GM19372 (cell line): ENCODE results near the gene EDEM2.
"Not testable (repeated sequence)": the region's sequence is repeated elsewhere in the genome, so short reads cannot be mapped to it uniquely, and the experiment has no call there.

Source experiments
- ATAC-seq: cut with Tn5 transposase; IDR thresholded peaks from one replicate; pipeline ENCODE4 v1.9.1; 2021; ENCODE audit warnings: mild to moderate bottlenecking, low read depth, moderate library complexity; ENCODE audit not compliant: unreplicated experiment

The EDEM2 gene

DNA sequence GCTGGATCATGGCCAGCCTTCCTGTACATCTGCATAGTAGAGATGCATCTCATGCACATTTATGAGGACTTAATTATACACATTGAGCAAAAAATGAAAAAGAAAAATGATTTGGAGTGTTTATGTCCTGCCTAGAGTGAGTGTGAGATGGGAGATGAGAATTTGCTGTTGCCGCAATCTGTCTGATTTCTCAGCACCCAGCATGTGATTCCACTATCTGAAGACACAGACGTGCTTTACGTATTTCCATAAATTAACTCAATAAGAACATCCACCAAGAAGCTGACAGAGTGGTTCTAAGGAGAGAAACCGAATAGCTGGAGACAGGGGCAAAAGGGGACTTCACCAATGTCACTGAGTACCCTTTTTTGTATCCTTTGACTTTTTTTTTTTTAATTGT, 15.2 kb downstream of the EDEM2 start:
- no peak for ATAC-seq

DNA sequence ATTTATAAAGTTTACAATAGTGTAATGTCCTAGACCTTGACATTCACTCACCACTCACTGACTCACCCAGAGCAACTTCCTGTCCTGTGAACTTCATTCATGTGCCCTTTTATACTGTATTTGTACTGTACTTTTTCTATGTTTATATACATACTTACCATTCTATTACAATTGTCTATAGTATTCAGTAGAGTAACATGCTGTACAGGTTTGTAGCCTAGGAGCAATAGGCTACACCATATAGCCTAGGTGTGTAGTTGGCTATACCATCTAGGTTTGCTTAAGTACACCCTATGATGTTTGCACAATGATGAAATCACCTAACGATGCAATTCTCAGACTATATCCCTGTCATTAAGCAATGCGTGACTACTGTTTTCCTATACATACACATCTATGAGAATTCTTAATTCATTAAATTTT, 17.5 kb downstream of the EDEM2 start:
- no peak for ATAC-seq

DNA sequence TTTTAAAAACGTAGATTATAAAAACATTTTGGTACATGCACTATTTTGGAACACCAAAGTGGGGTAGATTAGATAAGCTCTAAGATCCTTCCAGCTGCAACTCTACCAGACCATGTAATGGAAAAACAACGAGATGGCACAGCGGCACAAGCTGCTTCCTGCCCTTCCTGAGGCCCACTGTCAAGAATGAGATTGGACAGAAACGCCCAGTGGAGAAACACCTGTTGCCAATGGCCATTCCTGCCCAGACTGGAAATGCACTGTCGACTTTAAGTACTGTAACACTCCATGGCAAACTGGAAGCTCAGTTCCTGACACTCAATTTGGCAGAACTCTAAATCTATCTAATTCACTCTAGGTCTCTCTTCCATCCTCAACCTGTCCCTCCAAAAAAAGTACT, 21.4 kb downstream of the EDEM2 start:
- ATAC-seq: no peak

DNA sequence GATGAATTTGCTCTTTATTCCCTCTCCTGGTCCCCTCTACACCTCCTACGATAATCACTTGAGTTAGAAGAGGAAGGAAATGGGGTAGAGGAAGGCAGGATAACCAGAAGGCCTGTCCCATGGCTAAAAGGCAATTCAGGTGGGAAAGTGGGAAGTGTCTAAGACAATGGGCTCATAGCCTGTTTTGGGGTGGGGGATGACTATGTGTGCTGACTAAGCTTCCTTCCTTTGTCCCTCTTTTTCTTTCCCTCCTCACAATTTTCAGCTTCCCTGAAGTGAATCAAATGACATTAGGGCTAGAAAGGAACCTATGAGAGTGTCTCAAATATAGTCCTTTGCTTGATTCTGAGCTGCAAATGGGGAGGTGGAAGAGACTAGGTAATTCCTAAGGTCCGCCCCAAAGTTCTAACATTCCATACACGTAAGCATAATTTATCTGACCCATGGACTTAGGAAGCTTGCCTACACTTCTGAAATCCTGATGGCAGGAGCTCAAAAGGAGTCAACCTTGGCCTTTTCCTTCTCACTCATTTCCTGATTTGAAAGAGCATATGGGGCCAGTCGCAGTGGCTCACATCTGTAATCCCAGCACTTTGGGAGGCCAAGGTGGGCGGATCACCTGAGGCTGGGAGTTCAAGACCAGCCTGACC, 24.3 kb downstream of the EDEM2 start:
- ATAC-seq: no peak

DNA sequence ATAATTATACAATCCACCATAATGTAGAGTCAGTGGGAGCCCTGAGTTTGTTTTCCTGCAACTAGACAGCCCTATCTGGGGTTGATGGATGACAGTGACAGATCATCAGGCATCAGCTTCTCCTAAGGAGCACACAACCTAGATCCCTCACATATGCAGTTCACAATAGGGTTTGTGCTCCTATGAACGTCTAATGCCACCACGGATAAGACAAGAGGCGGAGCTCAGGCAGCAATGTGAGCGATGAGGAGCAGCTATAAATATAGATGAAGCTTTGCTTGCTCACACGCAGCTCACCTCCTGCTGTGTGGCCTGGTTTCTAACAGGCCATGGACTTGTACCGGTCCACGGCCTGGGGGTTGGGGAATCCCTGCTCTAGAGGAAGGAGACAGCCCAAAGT, 25.9 kb downstream of the EDEM2 start:
- no peak for ATAC-seq

DNA sequence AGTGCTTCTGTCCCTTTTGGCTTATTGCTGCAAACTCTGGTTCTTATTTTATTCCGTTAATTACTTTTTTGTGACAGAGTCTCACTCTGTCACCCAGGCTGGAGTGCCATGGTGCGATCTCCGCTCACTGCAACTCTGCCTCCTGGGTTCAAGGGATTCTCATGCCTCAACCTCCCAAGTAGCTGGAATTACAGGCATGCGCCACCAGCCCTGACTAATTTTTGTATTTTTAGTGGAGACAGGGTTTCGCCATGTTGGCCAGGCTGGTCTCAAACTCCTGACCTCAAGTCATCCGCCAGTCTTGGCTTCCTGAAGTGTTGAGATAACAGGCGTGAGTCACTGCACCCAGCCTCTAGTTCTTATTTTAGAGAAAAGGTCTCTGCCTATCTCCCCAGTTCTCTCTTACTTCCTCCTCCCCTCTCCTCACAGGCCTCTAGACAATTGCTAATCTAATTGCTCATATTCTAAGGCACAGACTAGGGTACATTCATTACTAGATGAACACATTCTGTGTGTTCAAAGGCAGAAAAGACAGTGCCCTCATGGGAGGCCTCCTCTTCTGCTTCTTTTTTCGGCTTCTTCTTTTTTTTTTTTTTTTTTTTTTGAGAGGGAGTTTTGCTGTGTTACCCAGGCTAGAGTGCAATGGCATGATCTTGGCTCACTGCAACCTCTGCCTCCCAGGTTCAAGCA, 27.0 kb downstream of the EDEM2 start:
- ATAC-seq: no peak

DNA sequence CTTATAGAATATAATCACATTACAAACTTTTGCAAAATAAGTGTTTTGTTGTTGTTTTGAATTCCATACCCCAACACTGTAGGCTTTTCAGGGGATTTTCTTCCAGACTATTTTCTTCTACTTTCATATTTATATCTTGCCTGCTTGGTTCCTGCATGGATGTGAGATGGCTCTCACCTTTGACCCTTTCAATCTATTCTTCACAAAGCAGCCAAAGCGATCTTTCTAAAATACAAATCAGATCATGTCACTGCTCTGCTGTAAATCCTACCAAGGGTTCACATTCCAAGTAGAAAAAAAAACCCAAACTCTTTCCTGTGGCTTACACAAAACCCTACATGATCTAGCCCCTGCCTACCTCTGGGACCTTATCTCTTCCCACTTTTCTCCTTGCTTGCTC, 29.5 kb downstream of the EDEM2 start:
- ATAC-seq: no peak

DNA sequence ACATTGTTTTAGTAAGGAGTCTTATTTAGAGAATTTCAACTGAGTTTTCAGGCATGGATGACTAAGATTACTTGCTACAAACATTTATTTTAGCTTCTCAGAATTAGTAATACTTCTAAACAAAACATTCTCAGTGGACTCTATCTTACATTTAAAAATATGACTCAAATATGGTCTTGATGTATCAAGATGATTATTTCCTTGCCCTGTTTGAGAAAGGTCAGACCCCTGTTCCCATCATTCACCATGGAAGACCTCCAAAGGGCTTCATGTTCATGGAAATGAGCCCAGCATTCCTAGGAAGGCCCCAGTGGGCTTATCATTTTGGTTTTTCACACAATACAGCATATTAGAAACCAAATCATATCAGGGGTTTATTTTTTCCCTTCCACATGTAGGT, 29.9 kb downstream of the EDEM2 start:
- no peak for ATAC-seq

DNA sequence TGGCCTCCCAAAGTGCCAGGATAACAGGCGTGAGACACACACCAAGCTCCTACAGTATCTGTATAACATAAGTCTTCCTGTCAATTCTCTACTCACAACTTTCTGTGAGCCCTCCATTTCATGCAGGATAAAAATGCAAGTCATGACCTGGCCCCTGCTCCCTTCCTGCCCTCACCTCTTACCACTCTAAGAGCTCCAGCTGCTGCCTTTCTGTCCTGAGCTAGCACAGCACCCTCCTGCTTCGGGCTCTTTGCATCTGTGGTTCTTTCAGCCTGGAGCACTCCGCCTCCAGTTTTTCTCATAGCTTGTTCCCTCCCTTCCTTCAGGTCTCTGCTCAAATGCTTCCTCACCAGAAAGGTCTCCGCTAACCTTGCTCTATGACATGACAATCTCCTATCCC, 30.9 kb downstream of the EDEM2 start:
- no peak for ATAC-seq

DNA sequence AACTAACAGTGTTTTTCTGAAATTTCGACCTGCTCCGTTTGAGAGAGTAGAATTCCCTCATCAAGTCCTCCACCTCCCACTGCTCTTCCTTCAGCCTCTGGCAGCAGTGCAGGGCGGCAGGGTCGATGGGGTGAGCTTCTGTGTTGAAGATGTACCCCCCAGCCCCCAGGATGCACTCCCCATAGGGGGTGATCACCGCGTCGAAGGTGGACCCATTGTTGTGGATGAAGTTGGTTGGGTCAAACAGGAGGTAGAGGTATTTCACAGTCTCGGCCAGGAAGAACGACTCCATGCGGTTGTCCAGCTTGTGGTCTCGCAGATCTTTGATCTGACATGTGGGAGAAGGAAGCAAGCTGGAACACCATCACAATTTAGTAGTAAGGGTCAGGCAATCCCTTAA, 31.5 kb downstream of the EDEM2 start:
- no peak for ATAC-seq

DNA sequence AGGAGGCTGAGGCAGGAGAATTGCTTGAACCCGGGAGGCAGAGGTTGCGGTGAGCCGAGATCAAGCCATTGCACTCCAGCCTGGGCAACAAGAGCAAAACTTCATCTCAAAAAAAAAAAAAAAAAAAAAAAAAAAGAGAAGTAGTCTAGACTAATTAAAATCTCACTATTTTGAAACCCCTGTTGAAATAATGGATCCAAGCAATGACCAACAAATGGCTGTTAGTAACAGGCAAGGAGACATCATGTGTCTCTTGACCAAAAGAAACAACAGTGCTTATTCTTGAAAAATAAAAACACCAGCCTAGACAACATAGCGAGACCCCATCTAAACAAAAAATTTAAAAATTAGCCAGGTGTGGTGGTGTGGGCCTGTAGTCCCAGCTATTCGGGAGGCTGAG, 34.9 kb downstream of the EDEM2 start:
- ATAC-seq: not testable (repeated sequence)

DNA sequence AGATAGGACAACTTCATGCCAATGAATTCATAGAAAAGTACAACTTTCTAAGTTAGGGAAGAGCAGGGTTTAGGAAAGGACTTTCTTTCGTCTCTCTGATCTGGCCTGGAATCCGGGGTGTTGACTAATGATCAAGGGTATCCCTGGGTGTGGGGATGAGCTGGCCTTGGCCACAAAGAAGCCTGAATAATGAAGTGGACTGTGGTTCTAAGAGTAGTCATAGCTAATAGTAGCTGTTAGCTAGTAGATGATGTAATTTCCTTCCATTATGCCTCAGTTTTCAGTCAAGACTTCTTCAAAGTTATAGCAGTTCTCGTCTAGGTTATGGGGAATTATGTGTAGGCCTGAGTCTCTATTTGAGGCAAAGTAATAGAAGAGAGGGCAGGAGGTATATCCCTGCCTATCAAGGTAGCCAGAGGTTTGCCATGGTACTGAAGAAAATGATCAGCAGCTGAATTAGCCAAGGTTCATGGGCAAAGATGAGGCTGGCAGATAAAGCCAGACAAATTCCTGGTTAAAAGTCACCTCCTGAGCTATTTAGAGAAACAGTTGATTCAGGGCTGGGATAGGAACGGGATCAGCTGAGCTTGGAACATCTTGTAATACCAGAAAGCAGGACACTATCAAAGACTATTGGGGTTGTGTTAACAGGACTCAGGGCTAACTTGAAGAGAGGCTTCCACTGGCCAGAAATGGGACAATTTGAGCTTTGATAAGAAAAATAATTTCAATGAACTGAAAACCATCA, 35.8 kb downstream of the EDEM2 start:
- ATAC-seq: no peak

DNA sequence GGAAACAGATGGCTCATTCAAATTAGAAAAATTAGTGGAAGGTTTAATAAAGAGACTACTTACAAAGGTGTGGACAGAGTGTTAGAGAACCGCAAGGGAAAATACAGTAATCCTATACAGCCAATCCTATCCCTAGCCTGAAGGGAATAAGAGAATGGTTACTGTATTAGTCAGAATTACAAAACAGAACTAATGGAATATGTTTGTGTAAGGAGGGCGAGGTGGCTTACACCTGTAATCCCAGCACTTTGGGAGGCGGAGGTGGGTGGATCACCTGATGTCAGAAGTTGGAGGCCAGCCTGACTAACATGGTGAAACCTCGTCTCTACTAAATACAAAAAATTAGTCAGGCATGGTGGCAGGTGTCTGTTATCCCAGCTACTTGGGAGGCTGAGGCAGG, 38.2 kb downstream of the EDEM2 start:
- no peak for ATAC-seq

DNA sequence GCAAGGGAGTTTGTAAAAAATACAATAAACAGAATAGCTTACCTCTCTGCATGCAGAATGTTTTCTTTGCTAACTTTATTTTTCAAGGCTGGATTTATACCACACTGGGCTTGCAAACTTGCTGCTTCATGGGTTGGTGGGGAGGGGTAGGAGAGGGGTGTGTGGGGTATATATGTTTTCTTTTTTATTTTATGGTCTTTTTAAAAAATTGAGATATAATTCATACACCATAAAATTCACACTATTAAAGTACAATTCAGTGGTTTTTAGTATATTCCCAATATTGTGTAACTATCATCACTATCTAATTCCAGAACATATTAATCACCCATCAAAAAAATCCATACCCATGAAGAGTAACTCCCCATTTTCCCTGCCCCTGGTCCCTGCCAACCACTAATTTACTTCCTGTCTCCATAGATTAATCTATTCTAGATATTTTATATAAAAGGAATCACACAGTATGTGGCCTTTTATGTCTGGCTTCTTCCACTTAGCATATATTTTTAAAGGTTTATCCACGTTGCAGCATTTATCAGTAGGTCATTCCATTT, 40.2 kb downstream of the EDEM2 start:
- ATAC-seq: no peak

DNA sequence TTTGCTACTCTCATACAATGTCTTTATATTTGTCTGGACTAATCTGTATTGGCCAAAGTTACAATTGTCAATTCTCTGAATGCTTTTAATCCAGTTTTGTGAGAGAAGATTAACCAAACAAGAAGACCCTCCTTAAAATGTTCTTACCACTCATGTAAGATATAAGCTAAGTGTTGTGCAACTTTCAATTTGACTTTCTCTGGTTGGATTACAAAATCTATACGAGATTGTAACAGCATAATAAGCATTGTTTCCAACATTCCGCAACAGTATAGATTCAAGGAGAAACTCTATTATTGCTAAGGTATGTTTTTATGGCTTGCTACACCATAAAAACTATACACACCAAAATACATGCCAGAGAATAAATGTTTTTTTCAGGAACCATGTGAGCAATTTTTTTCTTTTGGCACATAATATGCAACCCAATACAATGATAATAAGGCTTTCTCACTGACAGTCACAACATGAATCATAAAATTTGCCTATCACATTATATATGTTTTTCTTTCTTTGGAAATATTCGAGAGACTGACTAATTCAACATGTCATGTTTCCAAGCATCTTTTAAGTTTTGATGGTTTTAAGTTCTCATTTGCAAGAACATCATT, 42.3 kb downstream of the EDEM2 start:
- no peak for ATAC-seq

DNA sequence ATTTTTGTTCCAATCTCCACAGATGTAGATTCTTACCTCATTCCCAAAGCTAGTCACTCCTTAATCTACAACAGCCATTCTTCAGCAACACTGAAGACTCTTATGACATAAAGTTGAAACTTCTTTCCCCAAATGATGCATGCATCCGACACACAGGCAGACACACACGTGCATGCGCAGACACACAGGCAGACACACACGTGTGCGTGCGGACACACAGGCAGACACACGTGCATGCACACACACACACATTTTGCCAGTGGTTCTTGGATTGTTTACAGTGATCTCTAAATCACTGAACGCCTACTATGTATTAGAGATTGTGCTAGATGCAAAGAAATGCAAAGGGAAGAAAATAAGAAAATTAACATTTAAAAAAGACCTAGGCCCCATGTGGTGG, 45.5 kb downstream of the EDEM2 start:
- no peak for ATAC-seq

DNA sequence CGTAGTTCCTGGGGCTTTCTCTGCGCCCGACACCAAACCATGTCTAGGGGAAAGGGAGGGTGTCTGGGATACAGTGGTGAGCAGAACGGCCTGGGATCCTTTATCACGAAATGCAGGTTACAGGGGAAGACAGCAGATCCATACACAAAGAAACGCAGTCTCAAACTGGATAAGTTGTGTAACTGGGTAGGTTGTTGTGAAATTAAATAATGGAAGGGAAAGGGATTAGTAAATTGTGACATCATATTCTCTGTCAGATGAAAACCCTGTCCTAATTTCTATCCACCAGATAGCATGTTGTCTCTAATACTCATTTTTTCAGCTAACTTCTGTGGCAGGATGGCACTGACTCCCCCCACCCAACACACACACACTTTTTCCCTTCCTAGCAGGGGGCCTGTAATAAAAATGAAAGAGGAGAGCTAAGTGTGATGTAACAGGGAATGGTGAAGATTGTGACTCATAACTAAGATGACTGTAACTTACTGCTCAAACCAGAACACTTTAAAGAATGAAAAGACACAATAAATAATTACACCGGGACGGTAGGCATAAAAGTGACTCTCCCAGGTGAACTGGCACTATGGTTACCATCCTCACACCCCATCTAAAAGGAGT, 53.8 kb downstream of the EDEM2 start:
- no peak for ATAC-seq

DNA sequence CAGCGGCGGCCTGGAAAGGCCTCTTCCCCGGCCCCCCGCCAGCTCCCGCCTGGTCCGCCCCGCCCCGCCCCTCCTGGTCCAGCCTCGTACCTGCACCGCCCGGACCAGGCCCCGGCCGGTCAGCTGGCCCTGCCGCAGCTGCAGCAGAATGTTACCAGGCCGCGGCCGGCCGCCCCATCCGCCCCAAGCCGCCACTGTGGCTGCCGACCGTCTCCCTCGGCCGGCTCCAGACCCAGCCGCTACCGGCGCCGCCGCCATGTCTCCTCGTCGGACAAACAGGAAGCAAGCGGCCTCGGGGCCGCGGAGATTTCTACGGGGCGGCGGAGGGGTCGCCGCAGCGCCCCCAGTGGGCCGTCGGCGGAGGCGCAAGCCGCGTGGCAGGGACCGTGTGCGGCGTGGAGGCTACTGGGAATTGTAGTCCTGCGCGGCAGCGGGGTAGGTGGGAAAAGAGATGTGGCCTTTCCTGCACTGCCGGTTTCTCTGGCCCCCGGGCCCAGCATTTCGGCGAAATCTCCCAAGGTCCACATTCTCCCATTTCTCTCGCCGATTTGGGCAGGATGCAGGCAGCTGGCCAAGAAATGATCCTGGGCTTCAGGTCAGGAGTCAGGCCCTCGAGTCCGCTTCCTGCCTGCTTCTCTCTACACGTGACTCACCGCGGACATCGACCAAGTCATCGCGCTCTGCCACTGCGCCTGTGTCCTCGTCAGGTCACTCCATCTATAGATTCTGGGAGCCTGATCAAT, 54.4 kb downstream of the EDEM2 start, which contains the start of gene TRPC4AP:
TRPC4AP (minus strand) TSS at position 284 of the 743 bp plus-strand sequence; CDS start at position 258, 26 bp downstream.
- ATAC-seq: peak; percentile 94

DNA sequence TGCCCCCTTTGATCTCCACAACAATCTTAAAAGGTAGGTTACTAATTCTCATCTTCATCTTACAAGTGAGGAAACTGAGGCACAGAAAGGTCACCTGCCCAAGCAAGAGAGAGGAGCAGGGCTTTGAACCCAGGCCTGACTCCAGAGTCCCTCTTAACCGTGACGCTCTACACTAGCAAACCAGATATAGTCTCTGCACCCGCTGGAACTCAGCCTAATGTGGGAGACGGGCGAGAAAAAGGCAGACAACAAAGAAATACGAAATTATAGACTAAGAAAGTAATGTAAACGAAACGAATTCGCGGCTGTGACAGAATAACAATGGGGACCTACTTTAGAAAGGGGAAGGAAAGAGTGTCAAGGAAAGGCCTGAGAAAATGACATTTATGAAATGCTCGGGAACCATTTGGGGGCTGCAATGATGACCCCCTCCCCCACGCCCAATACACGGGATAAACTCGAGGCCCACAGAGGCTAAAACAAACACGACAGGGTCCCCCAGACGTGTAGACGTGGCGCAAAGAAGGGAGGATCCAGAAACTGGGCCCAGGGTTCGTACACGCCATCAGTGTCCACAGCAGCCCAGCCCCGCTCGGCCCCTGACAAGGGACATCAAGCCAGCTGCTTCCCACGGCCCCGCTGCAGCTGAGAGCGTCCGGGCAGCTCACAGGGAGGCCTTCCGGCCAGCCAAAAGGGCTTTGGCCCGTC, 55.2 kb downstream of the EDEM2 start:
- peak; percentile 23 for ATAC-seq
